ENCODE results near the gene POLR2A. TPM values are rescaled to one million over a fixed set of nuclear protein-coding genes. Genes with fewer than 3 reads are reported as not detected.

Gene POLR2A
- 73.0 TPM for total RNA-seq

DNA sequence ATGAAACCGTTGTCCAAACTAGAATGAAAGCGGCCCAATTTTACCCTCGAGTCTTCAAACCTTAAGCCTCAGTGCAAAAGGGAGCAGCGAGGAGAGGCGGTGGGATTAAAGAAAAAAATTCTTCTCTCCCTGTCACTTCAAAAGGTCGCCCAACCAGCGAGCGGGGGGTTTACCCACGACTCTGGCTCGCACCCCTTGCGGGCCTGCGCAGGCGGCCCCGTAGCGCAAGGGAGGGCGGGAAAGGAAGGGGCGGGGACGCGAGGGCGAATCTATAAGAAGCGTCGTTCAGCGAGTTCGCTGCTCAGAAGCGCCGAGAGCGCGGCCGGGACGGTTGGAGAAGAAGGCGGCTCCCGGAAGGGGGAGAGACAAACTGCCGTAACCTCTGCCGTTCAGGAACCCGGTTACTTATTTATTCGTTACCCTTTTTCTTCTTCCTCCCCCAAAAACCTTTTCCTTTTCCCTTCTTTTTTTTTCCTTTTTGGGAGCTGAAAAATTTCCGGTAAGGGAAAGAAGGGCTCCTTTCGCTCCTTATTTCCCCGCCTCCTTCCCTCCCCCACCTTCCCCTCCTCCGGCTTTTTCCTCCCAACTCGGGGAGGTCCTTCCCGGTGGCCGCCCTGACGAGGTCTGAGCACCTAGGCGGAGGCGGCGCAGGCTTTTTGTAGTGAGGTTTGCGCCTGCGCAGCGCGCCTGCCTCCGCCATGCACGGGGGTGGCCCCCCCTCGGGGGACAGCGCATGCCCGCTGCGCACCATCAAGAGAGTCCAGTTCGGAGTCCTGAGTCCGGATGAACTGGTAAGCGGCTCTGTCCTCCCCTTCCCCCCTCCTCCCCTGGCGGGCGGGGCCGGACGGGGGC is at the start of gene POLR2A:
Gene POLR2A (plus strand): TSS at position 300 of the 852 bp plus-strand sequence.
- DNase-seq: peak; percentile 98

DNA sequence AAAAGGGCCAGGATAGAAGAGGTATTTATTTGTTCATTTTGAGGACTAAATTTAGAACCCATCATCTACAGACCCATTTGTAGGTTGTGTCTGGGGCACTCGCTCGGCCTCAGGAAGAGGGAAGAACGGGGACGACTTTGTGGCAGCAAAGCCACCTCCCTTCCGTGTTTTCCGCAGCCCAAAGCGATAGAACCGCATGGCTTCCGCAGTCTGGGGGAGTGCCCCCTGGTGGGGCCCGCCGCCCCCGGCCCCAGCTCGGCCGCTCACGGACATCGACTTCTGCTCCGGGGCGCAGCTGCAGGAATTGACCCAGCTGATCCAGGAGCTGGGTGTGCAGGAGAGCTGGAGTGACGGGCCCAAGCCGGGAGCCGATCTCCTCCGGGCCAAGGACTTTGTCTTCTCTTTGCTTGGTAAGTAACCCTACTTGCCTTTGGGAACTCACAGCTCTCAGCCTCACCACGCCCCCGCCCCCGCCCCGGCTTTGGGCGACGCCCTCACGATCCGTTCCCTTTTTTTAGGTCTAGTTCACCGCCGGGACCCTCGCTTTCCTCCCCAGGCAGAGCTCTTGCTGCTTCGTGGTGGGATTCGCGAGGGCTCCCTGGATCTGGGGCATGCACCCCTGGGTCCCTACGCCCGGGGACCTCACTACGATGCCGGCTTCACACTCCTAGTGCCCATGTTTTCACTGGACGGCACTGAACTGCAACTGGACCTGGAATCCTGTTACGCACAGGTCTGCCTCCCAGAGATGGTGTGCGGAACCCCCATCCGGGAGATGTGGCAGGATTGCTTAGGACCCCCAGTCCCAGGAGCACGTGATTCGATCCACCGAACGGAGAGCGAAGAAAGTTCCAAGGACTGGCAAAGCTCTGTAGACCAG is 48.2 kb upstream of the POLR2A start:
- no peak for DNase-seq

DNA sequence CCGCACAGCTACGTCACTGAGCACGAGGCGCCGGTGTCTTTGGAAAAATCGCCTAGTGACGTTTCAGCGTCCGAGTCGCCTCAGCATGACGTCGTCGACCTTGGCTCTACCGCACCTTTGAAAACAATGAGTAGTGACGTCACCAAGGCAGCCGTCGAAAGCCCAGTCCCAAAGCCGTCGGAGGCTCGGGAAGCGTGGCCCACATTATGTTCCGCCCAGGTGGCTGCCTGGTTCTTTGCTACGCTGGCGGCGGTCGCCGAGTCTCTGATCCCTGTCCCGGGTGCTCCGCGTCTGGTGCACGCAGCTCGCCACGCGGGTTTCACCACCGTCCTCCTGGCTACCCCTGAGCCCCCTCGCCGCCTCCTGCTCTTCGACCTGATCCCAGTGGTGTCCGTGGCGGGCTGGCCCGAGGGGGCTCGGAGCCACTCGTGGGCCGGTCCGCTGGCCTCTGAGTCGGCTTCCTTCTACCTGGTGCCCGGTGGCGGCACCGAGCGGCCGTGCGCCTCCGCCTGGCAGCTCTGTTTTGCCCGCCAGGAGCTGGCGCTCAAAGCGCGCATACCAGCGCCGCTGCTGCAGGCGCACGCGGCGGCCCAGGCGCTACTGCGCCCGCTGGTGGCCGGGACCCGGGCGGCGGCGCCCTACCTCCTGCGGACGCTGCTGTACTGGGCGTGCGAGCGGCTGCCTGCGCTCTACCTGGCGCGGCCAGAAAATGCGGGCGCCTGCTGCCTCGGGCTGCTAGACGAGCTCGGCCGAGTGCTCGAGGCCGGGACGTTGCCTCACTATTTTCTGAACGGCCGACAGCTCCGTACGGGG is 47.4 kb upstream of the POLR2A start:
- DNase-seq: no peak

DNA sequence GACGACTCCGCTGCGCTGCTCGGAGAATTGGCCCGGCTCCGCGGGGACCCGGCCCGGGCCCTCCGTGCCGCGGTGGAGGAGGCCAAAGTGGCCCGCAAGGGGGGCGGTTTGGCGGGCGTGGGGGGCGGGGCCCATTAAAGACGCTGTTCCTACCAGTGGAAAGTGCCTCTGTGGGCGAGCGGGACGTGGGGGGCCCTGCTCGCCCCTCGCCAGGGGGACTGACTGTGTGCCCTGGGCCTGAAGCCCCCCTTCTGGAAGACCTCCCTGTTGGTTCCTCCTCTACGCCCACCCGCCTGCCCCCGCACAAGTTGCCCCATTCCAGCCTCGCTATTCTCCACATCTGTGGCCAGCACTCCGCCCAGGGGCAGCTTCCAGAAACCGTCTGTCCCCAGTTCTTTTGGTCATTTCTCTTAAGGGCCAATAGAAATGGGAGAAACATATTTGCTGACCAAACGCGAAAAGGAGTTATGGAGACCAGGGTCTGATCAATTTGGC is 46.8 kb upstream of the POLR2A start:
- no peak for DNase-seq

DNA sequence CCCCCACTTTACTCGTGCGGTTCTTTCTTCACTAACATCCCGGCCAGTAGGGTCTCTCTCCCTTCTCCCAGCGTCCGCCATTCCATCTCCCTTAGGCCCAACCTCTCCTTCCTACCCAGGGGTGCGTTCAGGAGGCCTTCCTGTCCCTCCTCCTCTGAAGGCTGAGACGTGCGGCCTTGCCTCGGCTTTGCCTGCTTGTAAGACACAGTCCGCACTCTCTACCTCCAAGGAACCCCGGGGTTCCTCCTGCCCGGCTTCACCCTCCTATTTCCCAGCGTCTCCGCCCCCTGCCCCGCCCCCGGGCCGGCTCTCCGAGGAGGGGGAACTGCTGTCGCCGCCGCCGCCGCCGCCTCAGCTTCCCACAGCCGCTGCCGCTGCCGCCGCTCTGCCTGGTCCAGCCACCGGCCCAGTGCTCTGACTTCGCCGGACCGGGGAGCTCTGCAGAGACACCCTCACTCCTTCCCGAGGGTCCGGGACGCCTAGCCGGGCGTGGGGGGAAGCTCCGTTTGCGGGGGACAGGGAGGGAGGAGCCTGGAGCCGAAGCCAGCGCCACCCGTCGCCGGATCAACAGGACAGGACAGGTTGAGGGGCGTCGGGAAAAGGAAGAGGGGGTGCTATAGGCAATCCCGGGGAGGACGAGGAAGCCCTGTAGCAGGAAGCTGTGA is 46.1 kb upstream of the POLR2A start:
- DNase-seq: no peak

DNA sequence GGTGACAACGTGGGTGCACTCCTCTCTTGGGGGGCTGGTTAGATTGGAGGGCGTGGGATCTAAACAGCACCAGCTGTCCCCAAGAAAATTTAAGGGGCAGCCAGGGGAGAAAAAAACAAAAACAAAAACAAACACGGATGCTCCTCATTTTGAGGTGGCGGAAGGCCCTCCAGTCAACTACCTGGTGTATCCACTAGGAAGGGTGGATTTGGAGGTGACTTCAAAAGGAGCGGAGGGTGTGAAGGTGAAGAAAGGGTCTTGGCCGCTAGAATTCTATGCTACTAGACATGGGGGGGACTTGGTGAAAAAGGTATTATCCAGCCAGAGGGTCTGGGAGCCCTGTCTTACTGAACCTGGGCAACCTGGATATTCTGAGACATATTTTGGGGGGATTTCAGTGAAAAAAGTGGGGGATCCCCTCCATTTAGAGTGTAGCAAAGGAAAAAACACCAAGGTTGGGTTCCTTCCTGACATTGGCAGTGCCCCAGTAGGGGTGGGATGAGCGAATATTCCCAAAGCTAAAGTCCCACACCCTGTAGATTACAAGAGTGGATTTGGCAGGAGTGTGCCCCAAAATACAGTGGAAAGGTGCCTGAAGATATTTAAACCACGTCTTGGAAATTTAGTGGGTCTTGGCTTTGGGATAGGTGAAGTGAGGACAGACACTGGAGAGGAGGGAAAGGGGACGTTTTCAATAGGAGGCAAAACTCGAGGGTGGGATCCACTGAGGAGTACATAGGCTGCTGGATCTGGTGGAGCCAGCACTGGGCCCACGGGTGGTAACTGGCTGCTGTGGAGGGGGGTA is 45.3 kb upstream of the POLR2A start:
- no peak for DNase-seq

DNA sequence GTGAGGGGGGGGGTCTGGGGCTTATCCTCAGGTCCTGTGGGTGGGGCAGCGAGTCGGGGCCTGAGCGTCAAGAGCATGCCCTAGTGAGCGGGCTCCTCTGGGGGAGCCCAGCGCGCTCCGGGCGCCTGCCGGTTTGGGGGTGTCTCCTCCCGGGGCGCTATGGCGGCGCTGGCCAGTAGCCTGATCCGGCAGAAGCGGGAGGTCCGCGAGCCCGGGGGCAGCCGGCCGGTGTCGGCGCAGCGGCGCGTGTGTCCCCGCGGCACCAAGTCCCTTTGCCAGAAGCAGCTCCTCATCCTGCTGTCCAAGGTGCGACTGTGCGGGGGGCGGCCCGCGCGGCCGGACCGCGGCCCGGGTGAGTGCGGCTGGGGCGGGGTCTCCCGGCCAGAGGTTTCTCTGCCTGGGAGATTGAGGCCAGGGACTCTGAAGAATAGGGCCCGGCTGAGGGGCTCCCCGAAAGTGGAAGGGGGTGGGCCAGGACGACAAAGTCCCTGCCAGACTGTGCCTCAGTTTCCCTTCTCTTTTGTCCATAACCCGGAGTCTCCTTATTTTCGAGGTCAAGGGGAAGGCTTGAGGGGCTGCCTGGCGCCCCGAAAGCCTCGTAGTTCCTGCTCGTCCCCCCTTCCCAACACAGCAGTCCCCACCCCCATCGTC is 44.6 kb upstream of the POLR2A start, which contains the start of gene FGF11:
Gene FGF11 (plus strand): TSS at position 51 of the 651 bp plus-strand sequence. CDS start 109 bp downstream, at position 160.
- no peak for DNase-seq

DNA sequence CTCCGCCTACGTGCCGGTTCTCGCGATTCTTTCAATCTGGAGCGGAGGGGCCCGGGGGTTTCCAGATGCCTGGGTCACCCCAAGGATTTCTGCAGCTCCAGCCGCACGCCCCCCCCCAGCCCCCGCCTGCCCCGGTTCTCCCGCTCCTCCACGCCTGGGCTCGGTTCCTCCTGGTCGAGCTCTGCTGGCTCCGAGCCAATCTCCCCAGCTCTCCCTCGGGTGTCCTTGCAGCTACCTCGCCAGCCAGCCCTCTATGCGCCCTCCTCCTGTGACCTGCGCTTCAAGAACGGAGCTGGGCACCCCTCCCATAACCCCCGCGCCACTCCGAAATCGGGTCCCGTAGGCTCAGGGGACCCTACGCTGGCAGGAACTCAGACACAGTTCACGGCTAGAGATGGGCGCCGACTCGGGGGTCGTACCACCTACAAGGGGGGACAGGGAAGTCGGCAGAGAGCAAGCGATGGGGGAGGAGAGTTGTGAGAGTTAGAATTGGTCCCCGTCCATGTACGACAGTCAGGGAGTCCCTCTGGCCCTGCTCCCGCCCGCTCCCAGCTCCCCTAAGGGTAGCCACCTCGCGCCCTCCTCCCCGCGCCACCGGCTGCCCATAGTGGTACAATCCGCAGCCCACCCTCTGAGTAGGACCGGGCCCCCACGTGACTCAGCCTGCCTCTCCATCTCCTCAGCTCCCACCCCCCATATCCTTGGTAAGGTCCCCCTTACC is 43.9 kb upstream of the POLR2A start:
- DNase-seq: no peak

DNA sequence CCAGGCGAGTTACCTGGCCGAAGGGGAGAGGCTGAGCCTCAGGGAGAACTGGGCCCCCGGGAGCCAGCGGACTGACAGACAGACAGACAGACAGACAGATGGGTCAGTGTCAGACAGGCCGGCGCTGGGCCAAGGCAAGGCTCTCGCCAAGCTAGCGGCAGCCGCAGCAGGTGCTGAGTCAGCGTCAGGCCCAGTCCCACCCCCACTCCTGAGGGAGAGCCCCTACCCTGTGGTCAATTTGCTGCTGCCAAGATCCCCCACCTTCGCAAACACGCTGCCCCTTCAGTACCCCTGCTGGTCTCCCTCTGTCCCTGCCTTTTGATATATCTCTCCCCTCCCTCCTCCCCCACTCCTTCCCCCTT is 43.4 kb upstream of the POLR2A start:
- no peak for DNase-seq

DNA sequence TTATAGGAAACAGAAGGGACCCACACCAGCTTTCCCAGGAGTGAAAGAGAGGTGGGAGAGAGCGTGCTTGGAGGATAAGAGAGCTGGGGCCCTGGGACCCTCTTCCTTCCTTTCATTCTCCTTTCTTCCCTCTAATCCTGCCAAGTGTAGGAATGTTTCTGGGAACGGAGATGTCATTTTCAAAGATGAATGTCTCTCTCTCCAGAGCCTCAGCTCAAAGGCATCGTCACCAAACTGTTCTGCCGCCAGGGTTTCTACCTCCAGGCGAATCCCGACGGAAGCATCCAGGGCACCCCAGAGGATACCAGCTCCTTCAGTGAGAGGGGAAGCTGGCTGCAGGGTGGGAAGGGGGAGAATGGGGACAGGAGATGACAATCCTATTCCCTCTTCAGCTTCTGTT is 42.9 kb upstream of the POLR2A start:
- DNase-seq: no peak

DNA sequence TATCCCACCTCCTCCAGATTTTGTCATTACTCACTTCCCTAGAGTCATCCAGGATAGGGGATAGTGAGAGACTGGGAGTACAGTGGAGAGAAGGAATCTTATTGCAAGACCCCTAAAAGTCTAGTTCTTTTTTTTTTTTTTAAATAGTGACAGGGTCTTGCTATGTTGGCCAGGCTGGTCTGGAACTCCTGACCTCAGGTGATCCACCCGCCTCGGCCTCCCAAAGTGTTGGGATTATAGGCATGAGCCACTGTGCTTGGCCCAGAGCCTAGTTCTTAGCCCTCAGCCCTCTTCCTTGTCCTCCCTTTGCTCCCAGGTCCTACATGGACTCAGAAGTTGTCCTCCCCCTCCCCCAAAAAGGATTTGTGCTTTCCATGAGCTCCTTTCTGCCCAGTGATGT is 42.0 kb upstream of the POLR2A start:
- no peak for DNase-seq

DNA sequence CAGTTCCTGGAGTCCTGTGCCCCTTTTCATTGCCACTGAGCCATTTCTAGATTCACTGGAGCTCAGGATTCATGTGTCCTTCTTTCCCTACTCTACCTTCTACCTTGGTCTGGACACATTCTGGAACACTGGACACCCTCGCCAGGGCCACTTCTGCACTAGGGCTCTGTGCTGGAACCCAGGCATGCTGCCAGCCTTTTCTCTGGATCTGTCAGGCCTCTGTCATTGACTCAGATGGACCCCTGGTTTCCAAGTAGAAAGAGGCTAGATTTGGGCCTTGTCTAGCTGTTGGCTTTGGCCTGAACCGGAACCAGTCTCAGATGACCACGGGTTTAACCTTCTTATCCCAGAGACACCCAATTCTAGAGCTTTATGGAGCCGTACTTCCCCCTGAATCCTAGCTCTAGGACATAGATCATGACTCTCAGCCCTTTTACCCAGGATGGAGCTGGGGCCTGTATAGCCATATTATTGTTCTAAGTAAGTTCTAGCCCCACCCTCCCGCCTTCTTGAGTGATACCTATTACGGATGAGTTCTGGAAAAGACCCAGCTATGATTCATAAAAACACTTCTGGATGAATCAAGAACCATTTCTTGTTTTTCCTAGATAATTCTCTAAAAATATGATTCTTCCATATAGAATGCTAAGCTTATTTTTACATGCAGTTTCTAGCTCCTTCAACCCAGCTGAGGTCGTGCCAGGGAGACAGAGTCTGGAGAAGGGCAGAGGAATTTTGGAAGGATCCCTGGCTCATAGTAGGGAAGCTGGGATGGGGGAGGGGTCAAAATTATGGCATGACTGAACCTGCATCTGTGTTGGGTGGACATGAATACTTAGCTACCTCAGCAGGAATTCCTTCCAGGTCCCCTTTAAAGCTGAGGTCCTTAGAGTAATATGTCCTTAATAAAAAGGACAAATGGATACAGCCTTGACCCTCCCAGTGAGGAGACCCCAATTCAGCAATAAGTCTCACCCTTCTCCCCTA is 40.4 kb upstream of the POLR2A start:
- no peak for DNase-seq

DNA sequence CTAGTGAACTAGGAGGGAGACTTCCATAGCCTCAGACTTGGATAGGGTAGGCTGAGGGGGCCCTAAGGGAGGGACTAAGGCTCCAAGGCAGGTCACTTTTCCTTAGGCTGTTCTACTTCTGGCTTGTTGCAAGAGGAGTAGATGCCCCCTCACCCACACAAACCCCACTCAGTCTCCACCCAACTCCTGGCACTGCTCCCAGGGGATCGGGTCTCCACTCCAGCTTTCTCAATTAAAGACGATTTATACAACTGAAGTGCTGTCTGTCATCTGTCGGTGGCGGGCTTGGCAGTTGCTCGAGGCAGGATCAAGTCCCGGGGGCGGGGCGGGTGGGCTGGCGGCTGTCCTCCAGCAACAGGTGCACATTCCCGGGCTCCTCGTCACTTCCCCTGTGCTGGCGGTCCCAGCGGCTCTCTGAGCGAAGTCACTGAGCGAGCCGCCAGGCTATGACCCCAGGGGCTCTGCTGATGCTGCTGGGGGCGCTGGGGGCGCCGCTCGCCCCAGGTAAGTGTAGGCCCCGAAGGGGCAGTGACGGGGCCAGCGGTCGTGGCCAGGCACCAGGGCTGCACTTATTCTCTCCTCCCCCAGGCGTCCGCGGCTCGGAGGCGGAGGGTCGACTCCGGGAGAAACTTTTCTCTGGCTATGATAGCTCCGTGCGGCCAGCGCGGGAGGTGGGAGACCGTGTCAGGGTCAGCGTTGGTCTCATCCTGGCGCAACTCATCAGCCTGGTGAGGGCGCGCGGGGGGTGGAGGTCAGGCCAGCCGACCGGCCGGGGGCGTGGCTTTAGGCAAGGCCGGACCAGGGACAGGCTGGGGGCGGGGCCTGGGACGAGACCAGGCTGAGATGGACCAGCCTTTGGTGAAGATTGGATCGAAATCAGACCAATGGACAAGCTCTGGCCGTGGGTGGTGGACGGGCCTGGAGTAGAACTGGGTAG is 39.2 kb upstream of the POLR2A start, which contains the start of gene CHRNB1:
Gene CHRNB1 (plus strand): TSS at position 380 of the 937 bp plus-strand sequence. CDS start 67 bp downstream, at position 447.
- DNase-seq: no peak

DNA sequence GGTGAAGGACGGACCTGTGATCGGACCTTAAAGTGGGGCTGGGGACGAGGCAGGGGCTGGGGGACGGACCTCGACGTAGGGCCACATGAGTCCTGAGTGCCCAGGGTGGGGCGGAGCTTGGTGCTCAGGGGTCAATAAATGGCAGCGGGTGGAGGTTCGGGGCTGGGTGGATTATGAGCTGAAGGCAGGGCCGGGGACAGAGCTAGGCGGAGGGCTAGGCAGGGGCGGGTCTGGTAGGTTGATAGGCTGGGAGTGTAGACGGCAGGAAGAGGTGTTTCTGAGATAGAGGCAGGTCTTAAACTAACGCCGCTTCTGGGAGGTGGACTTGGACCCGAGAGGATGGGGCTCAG is 38.6 kb upstream of the POLR2A start:
- no peak for DNase-seq

DNA sequence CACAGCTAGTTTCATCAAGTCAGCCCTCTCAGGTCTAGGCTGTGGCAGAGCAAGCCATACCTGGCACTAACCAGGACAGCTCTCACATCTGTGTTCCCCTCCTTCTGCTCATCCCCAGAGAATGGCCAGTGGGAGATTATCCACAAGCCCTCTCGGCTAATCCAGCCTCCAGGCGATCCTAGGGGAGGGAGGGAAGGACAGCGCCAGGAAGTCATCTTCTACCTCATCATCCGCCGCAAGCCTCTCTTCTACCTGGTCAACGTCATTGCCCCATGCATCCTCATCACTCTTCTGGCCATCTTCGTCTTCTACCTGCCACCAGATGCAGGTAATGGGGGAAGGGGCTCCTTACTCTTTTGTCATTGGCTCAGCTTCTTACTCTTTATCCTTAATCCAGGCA is 35.7 kb upstream of the POLR2A start:
- DNase-seq: no peak

DNA sequence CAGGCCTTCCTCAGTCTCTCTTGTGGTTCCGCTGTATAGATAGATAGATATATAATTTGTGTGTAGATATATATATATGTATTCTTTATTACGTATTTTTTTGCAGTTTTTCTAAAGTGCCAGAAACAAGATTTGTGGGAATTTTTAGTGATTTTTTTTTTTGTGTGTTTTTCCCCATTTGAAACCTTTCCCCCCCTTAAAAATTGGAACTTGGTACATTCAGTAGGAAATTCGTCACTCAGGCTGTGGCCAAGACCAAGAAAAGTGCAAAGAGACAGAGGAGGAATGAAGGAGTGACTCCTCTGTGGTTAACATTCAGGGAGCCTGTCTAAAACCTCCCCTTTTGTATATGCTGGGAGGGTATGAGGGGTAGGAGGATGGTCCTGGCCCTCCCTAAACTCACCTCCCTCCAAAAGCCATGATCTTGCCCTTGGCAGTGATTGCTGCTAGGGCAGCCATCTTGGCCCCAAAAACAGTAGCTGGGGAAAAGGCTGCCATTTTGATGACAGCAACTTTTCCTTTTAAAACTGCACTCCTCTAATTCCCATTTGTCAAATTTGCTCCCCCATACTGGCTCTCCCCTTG is 24.1 kb upstream of the POLR2A start:
- DNase-seq: no peak

All from skin of body (tissue), 2 donors.